B cell (primary cell): ENCODE measurements around the gene FRMD4A. TPM values are rescaled to one million over a fixed set of nuclear protein-coding genes. Genes with fewer than 3 reads are reported as not detected.

Source experiments
- ATAC-seq: fragments of 200-7000 bp; cut with Tn5 transposase; one replicate; pipeline ENCODE4 v1.10.0; 2021; ENCODE audit warnings: low read depth, mild to moderate bottlenecking, moderate number of reproducible peaks, moderate library complexity
- CTCF ChIA-PET: fragments of 350-600 bp; sonication (Branson Sonifier 250); formaldehyde crosslinking; loops from one replicate; lab custom pipeline; 2021; ENCODE audit warnings: antibody characterized with exemption, inconsistent platforms; lab: Charles Lee
- POLR2A ChIA-PET: fragments of 350-600 bp; sonication (Branson Sonifier 250); formaldehyde crosslinking; loops from one replicate; lab custom pipeline; 2021; ENCODE audit warnings: antibody characterized with exemption; lab: Charles Lee
- DNase-seq: peaks from one replicate; pipeline ENCODE4 v3.0.0; 2013
- H2AFZ ChIP-seq: 2 replicates; pipeline ENCODE4 v1.6.1; 2012; ENCODE audit warnings: mild to moderate bottlenecking, low read depth, low read length; ENCODE audit not compliant: insufficient read depth, poor library complexity, severe bottlenecking
- H3K27ac ChIP-seq, 2 donors: 1 replicate in 1 of 2; 2 replicates in 1 of 2; pipeline ENCODE4 v1.5.1; 2012 to 2013; ENCODE audit warnings: low read length in 2 of 2, mild to moderate bottlenecking in 2 of 2, moderate library complexity in 1 of 2
- H3K27me3 ChIP-seq, 4 experiments: fragments of 200-600 bp in 1 of 4; sonication (generic) in 1 of 4; replicated peaks in 1 of 4; 1 replicate in 2 of 4; 2 replicates in 2 of 4; pipeline versions ENCODE4 v1.6.1 to v1.7.0; 2013 to 2016; ENCODE audit warnings: low read length in 3 of 4, mild to moderate bottlenecking in 2 of 4, mixed read lengths in 1 of 4, moderate library complexity in 1 of 4; ENCODE audit not compliant: insufficient read depth in 4 of 4, control insufficient read depth in 3 of 4; ENCODE audit errors: control extremely low read depth in 1 of 4
- H3K36me3 ChIP-seq, 2 experiments: replicated peaks in 1 of 2; 1 replicate in 1 of 2; 2 replicates in 1 of 2; pipeline versions ENCODE4 v1.6.1 to v1.7.1; 2013; ENCODE audit warnings: low read length in 1 of 2; ENCODE audit not compliant: insufficient read depth in 2 of 2, control insufficient read depth in 1 of 2; ENCODE audit errors: control extremely low read depth in 1 of 2, extremely low read depth in 1 of 2
- H3K4me1 ChIP-seq, 2 donors: fragments of 200-600 bp in 1 of 2; sonication (generic) in 1 of 2; 1 replicate in 1 of 2; 2 replicates in 1 of 2; pipeline versions ENCODE4 v1.5.1 to v1.6.1; 2013 to 2017; ENCODE audit warnings: low read length in 2 of 2; ENCODE audit not compliant: control insufficient read depth in 2 of 2, insufficient read depth in 2 of 2
- H3K4me2 ChIP-seq: replicated peaks from 2 replicates; pipeline ENCODE3; 2012; ENCODE audit warnings: mild to moderate bottlenecking, low read depth, low read length; ENCODE audit not compliant: poor library complexity, severe bottlenecking
- H3K4me3 ChIP-seq, 5 experiments: fragments of 200-600 bp in 1 of 5; sonication (generic) in 1 of 5; 1 replicate in 3 of 5; 2 replicates in 2 of 5; pipeline versions ENCODE4 v1.5.1 to v1.7.0; 2011 to 2016; ENCODE audit warnings: low read length in 4 of 5, mild to moderate bottlenecking in 4 of 5, low read depth in 2 of 5, control low read depth in 1 of 5, moderate library complexity in 1 of 5; ENCODE audit not compliant: insufficient read depth in 1 of 5; ENCODE audit errors: control extremely low read depth in 1 of 5, extremely low read depth in 1 of 5
- H3K79me2 ChIP-seq: fragments of 200-600 bp; sonication (generic); one replicate; pipeline ENCODE4 v1.6.0; 2016; ENCODE audit warnings: low read length; ENCODE audit not compliant: control insufficient read depth, insufficient read depth
- H3K9ac ChIP-seq: fragments of 200-600 bp; sonication (generic); 2 replicates; pipeline ENCODE4 v1.6.1; 2017; ENCODE audit warnings: mild to moderate bottlenecking, low read length, moderate library complexity
- H3K9me3 ChIP-seq, 3 donors: one replicate each; pipeline versions ENCODE4 v1.6.1 to v1.7.1; 2013; ENCODE audit warnings: low read length in 2 of 3; ENCODE audit not compliant: control insufficient read depth in 2 of 3, insufficient read depth in 1 of 3; ENCODE audit errors: control extremely low read depth in 1 of 3
- H4K20me1 ChIP-seq: 2 replicates; pipeline ENCODE4 v1.6.0; 2012; ENCODE audit warnings: mild to moderate bottlenecking, low read length; ENCODE audit not compliant: insufficient read depth, control insufficient read depth, poor library complexity, severe bottlenecking
- H3K27ac Mint-ChIP-seq: one replicate; pipeline ENCODE4 v1.8.0; 2021; ENCODE audit warnings: mixed read lengths
- H3K27me3 Mint-ChIP-seq: one replicate; pipeline ENCODE4 v1.8.0; 2021; ENCODE audit warnings: mixed read lengths
- H3K4me1 Mint-ChIP-seq: one replicate; pipeline ENCODE4 v1.8.0; 2021; ENCODE audit warnings: mixed read lengths
- H3K4me3 Mint-ChIP-seq: one replicate; pipeline ENCODE4 v1.8.0; 2021; ENCODE audit warnings: mixed read lengths
- H3K9me3 Mint-ChIP-seq: one replicate; pipeline ENCODE4 v1.8.0; 2022; ENCODE audit warnings: mixed read lengths; ENCODE audit not compliant: insufficient read depth
- CTCF ChIP-seq: fragments of 200-600 bp; IDR thresholded peaks from one replicate; pipeline ENCODE4 v1.8.0; 2022; ENCODE audit warnings: antibody characterized with exemption, mild to moderate bottlenecking
- EZH2 ChIP-seq: IDR thresholded peaks from 2 replicates; pipeline ENCODE4 v1.6.1; 2012; ENCODE audit warnings: borderline replicate concordance, low read depth, mild to moderate bottlenecking, moderate library complexity, low read length; ENCODE audit not compliant: insufficient read depth, poor library complexity, severe bottlenecking
- WGBS: methylation state at CpG from one replicate; pipeline ENCODE4 v1.1.5; 2013; ENCODE audit warnings: missing lambda C conversion rate; ENCODE audit not compliant: insufficient coverage; 5-methylcytosine and 5-hydroxymethylcytosine counted together
- intact Hi-C: fragments of 100-400 bp; cut with micrococcal nuclease; formaldehyde crosslinking; loops from one replicate; pipeline ENCODE4 v1.10.0; 2022
- polyA plus RNA-seq: library from polyadenylated mRNA; depleted of rRNA; stranded (reverse); fragments of >200 nt; gene quantifications from 2 replicates; pipeline ENCODE4 v1.2.3, GENCODE V29; 2012
- total RNA-seq, 2 donors: library from RNA; stranded (reverse); fragments of 120-200 nt in 1 of 2; gene quantifications; 1 replicate in 1 of 2; 2 replicates in 1 of 2; pipeline versions ENCODE4 v1.2.3 to v1.2.4, GENCODE V29; 2013 to 2022

Gene FRMD4A
- total and polyA plus RNA-seq, 2 donors (not counting 1 experiment from before 2014, with no cell fraction given), result 0.76 to 3.4 TPM

GRCh38 chr10:13997650-13998049, 333.1 kb downstream of the FRMD4A start:
- intact Hi-C loops, result loop anchor here (10.0 kb wide), 2 partner anchors 73 to 213 kb away; no protein-coding TSS in a partner anchor
- Histone ChIP-seq H4K20me1 (no peaks in the 10 kb centered on the region), H3K27ac (no peak overlapping the region), H3K9me3 (peaks cover 0 to 2% (median 0%) of the 10 kb centered on the region in 3 donors), H3K27me3 (no peaks in the 10 kb centered on the region), H3K79me2 (no peaks in the 10 kb centered on the region), H3K36me3 (no peaks in the 10 kb centered on the region), H3K4me2 (no peak overlapping the region), H3K9ac (no peak overlapping the region), H3K4me3 (no peak overlapping the region), H2AFZ (no peak overlapping the region), H3K4me1 (peaks cover 22 to 29% of the 10 kb centered on the region in 2 donors)
- ATAC-seq, result no peak
- POLR2A ChIA-PET, result interaction anchor here (0.7 kb wide), 1 partner anchor 112 kb away, joined by 5 read pairs; no protein-coding TSS in a partner anchor
- WGBS, result no CpG with 5 or more reads among the region's 2 CpGs
- TF ChIP-seq CTCF (no peak), EZH2 (no peak)
- Mint-ChIP-seq H3K4me3 (no peak overlapping the region), H3K9me3 (no peaks in the 10 kb centered on the region), H3K27me3 (peaks cover 3% of the 10 kb centered on the region), H3K27ac (no peak overlapping the region), H3K4me1 (peaks cover 40% of the 10 kb centered on the region)
- CTCF ChIA-PET, result interaction anchor here (0.6 kb wide), 1 partner anchor 340 kb away, joined by 4 read pairs; no protein-coding TSS in a partner anchor
- no peak for DNase-seq

- Histone ChIP-seq H3K27me3 (no peaks in the 10 kb centered on the region), H4K20me1 (no peaks in the 10 kb centered on the region), H3K4me3 (no peak overlapping the region), H3K27ac (peak overlapping the region; percentile 24 to 27), H3K79me2 (no peaks in the 10 kb centered on the region), H2AFZ (peak overlapping the region; percentile 30), H3K4me1 (peaks cover 25 to 29% of the 10 kb centered on the region in 2 donors), H3K36me3 (no peaks in the 10 kb centered on the region), H3K9ac (no peak overlapping the region), H3K9me3 (peaks cover 0 to 2% (median 0%) of the 10 kb centered on the region in 3 donors), H3K4me2 (peak overlapping the region; percentile 24)
- Mint-ChIP-seq H3K27ac (peak overlapping the region; percentile 68), H3K4me1 (peaks cover 46% of the 10 kb centered on the region), H3K9me3 (no peaks in the 10 kb centered on the region), H3K27me3 (no peaks in the 10 kb centered on the region), H3K4me3 (peak overlapping the region; percentile 27)
- DNase-seq (peak; percentile 44), ATAC-seq (peak; percentile 51)
- TF ChIP-seq EZH2 (no peak), CTCF (peak; percentile 29)
- POLR2A ChIA-PET, result no interaction called here
- WGBS, result 0% methylated on average over 1 of the region's 5 CpGs
- intact Hi-C loops, result loop anchor here (10.0 kb wide), 2 partner anchors 70 to 210 kb away; no protein-coding TSS in a partner anchor
- CTCF ChIA-PET, result interaction anchor here (1.1 to 1.4 kb wide), 3 partner anchors 25 to 336 kb away, joined by 4 to 5 read pairs (median 4); no protein-coding TSS in a partner anchor
Measured at GRCh38 chr10:13994932-13995331, 335.8 kb downstream of the FRMD4A start.
